NCI-H2107 (cell line): Measurements from ENCODE around the gene DONSON.
"Not testable (repeated sequence)": the region's sequence is repeated elsewhere in the genome, so short reads cannot be mapped to it uniquely, and the experiment has no call there.

Experiments
- DNase-seq: peaks from one replicate; lab custom pipeline; 2025; lab: John Stamatoyannopoulos, UW

Gene DONSON, protein sequence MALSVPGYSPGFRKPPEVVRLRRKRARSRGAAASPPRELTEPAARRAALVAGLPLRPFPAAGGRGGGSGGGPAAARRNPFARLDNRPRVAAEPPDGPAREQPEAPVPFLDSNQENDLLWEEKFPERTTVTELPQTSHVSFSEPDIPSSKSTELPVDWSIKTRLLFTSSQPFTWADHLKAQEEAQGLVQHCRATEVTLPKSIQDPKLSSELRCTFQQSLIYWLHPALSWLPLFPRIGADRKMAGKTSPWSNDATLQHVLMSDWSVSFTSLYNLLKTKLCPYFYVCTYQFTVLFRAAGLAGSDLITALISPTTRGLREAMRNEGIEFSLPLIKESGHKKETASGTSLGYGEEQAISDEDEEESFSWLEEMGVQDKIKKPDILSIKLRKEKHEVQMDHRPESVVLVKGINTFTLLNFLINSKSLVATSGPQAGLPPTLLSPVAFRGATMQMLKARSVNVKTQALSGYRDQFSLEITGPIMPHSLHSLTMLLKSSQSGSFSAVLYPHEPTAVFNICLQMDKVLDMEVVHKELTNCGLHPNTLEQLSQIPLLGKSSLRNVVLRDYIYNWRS

DNA sequence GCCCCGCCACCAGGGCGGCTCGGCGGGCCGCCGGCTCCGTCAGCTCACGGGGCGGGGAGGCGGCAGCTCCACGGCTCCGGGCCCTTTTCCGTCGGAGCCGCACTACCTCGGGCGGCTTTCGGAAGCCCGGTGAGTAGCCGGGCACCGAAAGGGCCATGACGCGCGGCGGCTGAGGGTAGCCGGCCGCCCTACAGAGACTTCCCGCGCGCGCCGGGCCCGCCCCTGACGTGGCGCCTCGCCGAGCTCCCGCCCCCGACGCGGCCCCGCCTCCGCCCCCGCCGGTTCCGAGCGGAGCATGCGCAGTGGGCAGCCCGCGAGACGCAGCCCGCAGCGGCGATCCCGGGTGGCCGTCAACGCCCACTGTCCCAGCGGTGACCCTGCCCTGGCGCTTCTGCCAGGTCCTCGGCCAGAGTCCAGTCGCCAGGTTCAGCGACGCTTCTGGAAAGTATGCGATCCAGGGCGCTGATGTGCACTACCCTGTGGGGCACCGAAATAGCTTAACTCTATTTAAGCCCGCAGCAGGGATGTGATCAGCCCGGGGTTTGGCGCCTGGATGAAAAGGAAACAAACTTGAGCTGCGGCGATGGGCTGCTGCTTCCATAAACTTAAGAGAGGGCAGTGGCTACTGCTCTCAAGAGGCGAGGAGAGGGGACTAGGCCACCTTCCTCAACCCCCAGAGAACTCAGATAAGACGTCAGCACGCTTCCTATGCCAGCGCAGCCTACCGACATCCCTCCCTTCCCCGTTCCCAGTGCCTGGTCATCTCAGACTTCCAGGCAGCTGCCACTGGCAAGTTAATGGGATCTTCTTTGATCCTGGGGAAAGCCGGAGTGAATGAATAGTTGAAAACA lies at the start of gene DONSON:
Gene DONSON, minus strand, starts transcription at position 200 of the 851 bp plus-strand sequence. Its CDS starts 43 bp downstream, at position 157.
- peak; percentile 84 for DNase-seq

DNA sequence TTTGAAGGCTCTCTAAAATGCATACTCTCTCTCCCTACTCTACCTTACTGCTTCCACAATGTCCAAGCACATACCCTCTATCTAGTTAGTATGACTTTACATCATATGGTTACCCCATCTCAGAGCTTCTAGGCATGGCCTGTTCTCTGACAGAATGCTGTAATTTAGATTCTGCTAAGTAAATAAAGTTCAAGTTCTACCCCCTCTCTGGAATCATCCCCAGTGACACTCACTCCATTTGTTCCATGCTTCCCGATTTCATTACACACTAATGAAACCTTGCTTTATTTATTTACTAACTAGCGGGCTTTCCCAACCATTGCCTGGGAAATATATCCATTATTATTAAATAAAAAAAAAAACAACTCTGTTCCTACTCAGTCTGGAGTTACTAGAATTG lies 45.8 kb upstream of the DONSON start:
- no peak for DNase-seq

DNA sequence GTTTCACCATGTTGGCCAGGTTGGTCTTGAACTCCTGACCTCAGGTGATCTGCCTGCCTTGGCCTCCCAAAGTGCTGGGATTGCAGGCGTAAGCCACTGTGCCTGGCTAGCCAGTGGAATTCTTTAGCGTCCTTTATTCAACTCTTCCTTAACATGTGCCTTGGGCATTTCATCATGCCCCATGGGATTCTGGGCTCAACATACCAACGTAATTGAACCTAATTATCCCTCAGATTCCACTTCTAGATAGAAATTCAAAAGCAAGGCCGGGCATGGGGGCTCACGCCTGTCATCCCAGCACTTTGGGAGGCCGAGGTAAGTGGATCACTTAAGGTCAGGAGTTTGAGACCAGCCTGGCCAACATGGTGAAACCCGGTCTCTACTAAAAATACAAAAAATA lies 37.7 kb upstream of the DONSON start:
- DNase-seq: not testable (repeated sequence)

DNA sequence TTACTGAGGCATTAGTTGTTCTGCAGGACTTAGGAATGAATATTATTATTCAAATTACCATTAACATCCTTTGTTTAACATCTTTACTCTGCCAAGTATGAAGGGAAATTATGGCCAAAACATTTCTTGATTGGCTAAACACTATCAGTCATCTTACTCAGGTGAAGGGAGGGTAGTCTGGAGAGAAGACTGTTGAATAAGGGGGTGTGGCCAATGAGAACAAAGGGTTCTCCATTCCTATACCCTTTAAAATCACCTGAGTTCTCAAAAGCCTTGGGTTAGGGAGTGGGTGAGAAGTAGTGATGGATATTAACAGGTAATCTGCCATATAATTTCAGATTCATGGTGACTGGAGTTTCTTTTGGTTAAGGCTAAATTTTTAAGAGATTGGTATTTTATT lies 33.8 kb upstream of the DONSON start:
- no peak for DNase-seq

DNA sequence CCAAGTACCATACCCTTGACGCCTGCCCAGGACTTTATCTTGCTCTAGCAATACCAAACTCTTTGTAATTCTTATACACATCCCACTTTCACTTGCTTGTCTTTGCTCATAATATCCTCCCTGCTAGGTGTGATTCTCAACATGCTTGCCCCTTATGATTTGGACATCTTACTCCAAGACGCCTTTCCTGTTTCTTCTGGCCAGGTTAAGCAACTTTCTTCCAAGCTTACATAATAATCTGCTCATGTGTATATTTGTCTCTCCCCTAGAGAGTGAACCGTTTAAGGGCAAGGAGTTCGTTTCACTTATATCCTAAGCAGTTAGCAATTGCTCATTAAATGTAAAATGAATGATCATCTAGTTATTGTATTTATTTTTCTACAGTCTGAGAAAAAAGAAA lies 31.2 kb upstream of the DONSON start:
- DNase-seq: no peak

DNA sequence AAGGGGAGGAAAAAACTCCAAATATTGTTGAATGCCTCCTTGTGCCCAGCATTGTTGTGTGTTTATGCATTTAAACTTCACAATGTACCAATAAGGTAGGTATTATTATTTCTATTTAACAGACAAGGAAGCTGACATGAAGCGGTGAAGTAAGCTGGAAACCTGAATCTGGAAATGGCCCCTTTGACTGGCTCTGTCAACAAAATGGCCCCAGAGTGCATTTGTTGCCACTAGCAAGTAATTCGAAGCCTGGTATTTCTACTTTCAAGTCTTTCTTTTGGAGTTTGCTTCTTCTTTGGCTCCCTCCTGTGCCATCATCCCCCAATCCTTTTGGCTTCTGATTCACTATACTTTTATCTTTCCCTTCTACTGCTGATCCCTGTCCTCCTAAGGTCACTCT lies 29.9 kb upstream of the DONSON start:
- DNase-seq: no peak

DNA sequence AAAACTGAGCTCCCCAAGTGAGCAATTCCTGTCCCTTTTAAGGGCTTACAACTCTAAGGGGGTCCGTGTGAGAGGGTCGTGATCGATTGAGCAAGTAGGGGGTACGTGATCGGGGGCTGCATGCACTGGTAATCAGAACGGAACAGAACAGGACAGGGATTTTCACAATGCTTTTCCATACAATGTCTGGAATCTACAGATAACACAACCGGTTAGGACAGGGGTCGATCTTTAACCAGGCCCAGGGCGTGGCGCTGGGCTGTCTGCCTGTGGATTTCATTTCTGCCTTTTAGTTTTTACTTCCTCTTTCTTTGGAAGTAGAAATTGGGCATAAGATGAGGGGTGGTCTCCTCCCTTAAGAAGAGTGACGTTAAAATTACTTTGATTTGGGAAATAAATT lies 29.1 kb upstream of the DONSON start:
- DNase-seq: not testable (repeated sequence)

DNA sequence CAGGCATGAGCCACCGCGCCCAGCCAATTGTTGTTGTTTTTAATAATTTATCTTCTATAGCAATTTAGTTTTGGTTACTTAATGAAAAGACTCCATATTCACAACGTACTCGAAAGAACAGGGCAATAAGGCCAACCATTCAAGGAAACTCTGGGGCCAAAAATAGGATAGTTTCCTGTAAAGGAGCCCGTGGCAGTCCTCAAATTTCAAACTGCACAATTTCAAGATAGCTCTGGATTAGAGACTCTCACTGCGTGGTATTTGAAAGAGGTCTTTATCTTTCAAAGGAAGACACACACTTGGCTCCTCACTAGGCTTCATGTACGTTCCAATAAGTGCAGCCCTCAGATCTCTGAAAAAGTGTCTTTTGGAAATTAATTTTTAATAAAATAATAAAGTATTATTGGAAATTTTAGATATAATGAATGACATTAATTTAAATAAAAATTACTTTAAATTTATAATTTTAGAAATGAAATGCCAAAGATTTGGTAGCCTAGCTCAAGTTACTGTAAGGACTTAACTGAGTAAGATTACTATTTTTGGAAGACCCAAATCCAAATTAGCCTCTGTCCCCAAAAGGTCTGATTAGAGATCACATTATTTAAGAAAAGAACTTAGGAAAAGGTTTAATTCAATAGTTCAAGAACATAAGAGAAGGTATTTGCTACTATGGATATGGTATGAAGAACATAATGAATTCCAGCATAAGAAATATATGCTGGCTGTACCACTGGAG lies 22.7 kb upstream of the DONSON start:
- no peak for DNase-seq

DNA sequence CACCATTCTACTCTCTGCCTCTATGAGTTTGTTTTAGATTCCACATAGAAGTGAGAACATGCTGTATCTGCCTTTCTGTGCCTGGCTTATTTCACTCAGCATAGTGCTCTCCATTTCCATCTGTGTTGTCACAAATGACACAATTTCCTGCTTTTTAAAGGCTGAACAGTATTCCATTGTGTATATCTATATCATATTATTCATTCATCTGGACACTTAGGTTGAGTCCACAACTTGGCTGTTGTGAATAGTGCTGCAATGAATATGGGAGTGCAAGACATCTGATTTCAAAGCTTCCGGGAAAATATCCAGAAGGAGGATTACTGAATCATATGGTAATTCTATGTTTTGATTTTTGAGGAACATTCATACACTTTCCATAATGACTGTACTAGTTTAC lies 20.1 kb upstream of the DONSON start:
- no peak for DNase-seq

DNA sequence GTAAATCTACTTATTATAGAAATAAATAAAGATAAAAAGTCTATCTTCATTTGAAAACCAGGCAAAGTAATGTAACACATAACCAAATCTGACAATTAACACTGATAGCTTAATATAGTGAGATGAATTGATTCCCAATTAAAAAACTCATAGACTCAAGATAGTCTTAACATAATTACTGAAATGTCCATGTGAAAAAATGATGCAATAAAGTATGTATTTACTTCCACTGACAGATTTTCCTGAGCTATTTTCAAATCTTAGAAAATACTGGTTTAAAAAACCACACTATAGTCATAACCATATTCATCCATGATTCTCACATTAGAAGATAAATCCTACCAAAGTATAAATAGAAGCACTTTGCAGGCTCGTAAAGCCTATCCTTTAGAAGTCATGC lies 9.6 kb upstream of the DONSON start:
- no peak for DNase-seq

DNA sequence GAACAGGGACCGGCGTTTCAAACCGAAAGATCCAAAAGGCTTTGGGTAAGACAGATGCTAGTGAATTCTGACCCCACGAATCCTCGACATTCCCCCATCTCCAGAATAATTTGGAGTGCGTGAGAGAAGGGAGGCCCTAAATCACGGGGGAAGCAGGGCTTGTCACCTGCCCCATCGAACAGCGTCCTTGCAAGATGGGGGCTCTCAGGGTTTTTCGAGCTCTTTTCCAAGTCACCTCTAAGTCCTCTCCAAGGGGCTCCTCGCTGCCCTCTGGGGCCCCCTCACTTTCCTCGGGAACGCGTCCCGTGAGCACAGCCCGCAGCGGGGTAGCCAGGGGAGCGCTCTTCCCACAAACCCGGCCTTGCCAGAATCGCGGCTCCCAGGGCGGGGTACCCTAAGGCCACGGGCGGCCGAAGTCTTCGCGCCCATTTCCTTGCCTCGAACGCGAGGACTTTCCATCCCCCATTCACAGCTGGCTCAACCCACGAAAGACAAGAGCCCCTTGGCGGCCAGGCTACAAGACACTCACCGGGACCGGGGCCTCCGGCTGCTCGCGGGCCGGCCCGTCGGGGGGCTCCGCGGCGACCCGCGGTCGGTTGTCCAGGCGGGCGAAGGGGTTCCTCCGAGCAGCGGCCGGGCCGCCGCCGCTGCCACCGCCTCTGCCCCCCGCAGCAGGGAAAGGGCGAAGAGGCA lies 546 bp downstream of the DONSON start:
- peak; percentile 12 for DNase-seq

DNA sequence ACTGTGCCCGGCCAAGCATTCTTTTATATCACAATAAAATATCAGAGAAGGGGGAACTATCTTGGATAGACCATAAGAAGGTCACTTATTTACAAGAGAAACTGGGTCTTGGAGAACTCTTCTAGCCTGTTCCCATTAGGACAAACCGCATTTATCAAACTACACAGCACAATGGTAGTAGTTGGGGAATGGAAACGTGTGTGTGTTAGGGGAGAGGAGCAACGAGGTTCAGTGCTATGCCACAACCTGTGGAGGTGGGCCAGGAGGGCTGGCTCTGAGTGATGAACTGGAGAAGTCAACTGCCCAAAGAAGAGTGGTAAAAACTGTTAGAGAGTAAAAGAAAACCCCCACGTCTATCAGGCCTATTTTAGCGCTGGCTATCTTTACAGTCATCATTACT lies 1.6 kb downstream of the DONSON start:
- DNase-seq: no peak

DNA sequence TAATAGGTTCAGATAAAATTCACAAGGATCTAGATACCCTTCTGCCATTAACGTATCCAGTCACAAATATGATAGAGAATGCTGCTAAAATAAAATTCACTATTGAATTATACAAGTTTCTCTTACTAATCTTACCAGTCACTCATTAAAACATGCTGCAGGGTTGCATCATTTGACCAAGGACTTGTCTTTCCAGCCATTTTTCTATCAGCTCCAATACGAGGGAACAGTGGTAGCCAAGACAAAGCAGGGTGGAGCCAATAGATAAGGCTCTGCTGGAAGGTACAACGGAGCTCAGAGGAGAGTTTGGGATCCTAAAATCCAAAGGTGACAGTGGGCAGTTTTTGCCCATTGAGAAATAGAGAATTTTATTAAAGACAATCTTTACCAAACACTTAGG lies 4.0 kb downstream of the DONSON start:
- no peak for DNase-seq

DNA sequence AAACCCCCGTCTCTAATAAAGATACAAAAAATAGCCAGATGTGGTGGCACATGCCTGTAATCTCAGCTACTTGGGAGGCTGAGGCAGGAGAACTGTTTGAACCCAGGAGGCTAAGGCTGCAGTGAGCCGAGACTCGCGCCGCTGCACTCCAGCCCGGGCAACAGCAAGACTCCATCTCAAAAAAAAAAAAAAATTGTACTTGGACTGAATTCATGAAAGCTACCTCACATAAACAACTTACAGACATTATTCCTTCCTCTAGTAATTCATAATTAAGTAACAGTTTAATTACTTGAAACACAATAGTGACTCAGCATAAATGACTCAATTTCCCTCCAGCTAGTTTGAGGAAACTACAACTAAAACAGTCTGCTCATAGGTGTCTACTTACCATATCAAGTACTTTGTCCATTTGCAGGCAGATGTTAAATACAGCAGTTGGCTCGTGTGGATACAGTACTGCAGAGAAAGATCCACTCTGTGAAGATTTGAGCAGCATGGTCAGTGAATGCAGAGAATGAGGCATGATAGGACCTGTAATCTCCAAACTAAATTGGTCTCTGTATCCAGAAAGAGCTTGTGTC lies 9.4 kb downstream of the DONSON start:
- no peak for DNase-seq

DNA sequence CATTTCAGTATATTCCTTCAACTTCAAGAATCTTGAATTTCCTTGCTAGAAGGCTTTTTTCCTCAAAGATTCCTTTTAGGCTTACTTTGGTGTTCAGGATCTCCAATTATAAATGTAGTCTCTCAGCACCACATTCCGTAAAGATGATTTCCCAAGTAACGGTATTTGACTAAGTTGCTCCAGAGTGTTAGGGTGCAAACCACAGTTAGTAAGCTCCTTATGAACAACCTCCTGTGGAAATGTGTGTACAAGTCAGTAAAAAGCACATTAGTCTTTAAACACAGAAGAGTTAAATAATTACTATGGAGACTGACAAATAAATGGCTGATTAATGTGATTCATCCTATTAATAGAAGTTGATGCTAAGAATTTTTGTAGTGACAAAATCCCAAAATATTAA lies 10.3 kb downstream of the DONSON start:
- no peak for DNase-seq

DNA sequence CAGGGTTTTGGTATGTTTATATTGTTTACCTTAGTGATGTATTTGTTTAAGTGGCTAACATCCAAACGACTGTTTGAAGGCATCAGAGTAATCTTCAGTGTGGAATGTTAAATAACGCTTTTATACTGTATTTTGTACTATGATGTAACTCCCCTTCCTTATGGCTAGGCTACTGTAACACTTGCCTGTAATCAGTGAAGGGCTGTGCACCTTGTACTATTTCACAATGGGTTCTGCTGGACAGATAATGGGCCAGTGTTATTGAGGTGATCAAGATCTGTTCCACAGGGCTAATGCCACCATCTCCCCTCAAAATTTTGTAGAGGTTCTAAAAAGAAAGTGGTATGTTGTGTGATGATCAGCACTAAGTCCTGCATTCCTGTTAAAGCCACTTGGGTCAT lies 11.7 kb downstream of the DONSON start:
- DNase-seq: not testable (repeated sequence)

DNA sequence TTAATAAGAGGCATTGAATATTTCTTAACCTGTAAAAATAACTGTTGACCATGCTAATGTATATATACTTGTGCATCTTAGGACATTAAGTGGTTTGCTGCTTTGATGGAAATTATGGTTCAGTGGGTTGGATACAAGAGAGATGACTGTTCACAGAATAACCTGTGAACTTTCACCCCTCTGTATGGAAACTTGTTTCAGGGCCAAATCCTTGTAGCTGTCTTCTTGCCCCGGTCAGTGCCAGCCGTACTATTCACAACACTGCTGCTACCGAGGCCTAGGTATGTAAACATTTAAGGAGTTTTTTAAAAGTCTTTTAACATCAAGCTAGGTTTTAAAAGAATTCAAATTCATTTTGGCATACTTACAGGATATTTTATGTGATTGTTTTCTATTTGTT lies 16.1 kb downstream of the DONSON start:
- DNase-seq: no peak

DNA sequence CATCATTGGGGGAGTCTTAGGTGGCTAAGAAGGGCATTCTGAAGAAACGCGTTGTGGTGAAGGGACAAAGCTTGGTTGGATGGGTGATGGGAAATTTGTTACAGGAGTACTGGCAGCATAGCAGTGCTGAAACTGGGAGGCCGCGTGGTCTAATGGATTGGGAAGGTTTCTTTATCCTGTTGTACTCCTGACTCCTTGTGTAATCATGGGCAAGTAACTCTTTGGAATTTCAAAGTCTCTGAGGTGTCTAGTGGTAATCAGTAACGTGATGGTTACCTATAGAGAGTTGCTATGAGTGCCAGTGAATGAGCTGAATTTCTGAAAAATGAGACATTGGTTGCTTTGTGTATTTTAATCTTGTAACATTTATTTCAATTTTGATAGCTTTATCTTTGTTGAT lies 18.5 kb downstream of the DONSON start:
- DNase-seq: no peak

DNA sequence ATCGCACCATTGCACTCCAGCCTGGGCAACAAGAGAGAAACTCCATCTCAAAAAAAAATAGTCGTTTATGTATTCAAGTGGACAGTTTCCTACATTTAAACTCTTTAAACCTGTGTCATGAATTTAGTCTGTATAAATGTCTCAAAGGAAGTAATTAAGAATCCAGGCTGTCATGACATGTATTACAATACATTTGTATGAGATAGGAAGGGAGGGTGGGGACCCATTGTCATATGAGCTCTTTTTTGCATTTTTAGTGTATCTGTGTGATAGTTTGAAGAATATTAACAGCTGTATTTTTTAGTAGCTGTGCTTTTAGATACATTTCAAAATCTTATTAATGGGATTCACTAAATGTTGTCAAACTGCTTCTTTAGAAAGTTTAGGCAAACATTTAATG lies 20.0 kb downstream of the DONSON start:
- DNase-seq: no peak

DNA sequence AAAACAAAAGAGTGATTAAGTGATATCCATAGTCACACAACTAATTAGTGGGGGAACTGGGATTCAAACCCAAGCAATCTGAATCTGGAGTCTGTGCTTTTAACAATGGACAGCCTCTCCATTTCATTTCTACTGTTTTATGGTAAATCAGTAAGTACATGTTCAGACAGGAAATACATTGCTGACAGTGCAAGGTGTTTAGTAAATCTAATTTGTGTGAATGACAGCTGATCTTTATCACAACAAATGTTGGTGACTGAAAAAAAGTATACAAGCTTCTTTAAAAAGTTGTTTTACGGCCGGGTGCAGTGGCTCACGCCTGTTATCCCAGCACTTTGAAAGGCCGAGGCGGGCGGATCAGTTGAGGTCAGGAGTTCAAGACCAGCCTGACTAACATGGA lies 20.6 kb downstream of the DONSON start:
- no peak for DNase-seq

DNA sequence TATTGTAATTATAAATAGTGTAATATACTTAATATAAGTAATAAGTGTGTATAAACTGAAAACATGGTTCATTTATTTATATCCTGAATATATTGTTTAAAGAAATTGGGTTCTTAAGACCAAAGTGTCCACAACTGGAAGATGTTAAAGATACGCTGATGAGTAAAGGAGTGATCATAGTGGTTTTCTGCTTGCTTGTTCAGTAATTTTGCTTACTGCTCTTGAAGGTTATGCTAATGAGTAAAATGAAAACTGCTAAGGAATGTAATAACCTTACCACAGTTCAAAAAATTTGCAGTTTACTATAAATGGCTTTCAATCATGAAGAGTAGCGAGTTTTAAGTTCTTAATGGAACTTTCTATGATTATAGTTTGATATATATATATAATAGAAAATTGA lies 22.0 kb downstream of the DONSON start:
- DNase-seq: no peak
